Activated CD4-positive, alpha-beta T cell treated with anti-CD3 and anti-CD28 coated beads for 1 hour (primary cell): ENCODE data around the gene PCBP1.
A peak's percentile ranks its signal among the peaks of the same experiment; 100 is the strongest.
"Not testable (repeated sequence)": the region's sequence is repeated elsewhere in the genome, so short reads cannot be mapped to it uniquely, and the experiment has no call there.

Experiments
- DNase-seq: peaks from one replicate; pipeline ENCODE4 v3.0.0-alpha.2; 2020

Gene PCBP1

GRCh38 chr2:70086838-70087701 lies at the start of gene PCBP1:
PCBP1 (plus strand) TSS chr2:70087477; CDS start chr2:70087744, 267 bp downstream.
- DNase-seq = peak; percentile 98

GRCh38 chr2:70039366-70039765 lies 47.9 kb upstream of the PCBP1 start:
- DNase-seq = no peak

- DNase-seq = no peak
Measured at GRCh38 chr2:70041663-70042062, 45.6 kb upstream of the PCBP1 start.

GRCh38 chr2:70042246-70042645 lies 45.0 kb upstream of the PCBP1 start:
- no peak for DNase-seq

- no peak for DNase-seq
Measured at GRCh38 chr2:70043252-70043875, 43.9 kb upstream of the PCBP1 start.

GRCh38 chr2:70044290-70045040 lies 42.8 kb upstream of the PCBP1 start:
- DNase-seq = no peak

GRCh38 chr2:70045405-70045804 lies 41.9 kb upstream of the PCBP1 start:
- DNase-seq = no peak

GRCh38 chr2:70045932-70046331 lies 41.3 kb upstream of the PCBP1 start:
- DNase-seq = no peak

- DNase-seq = no peak
Measured at GRCh38 chr2:70046534-70046933, 40.7 kb upstream of the PCBP1 start.

GRCh38 chr2:70047451-70047850 lies 39.8 kb upstream of the PCBP1 start:
- DNase-seq = no peak

GRCh38 chr2:70049255-70049654 lies 38.0 kb upstream of the PCBP1 start:
- no peak for DNase-seq

GRCh38 chr2:70050631-70051425 lies 36.4 kb upstream of the PCBP1 start:
- DNase-seq = no peak

GRCh38 chr2:70055259-70055658 lies 32.0 kb upstream of the PCBP1 start:
- not testable (repeated sequence) for DNase-seq

- no peak for DNase-seq
Measured at GRCh38 chr2:70061317-70061716, 26.0 kb upstream of the PCBP1 start.

GRCh38 chr2:70062270-70062669 lies 25.0 kb upstream of the PCBP1 start:
- no peak for DNase-seq

GRCh38 chr2:70068119-70068518 lies 19.2 kb upstream of the PCBP1 start:
- DNase-seq = no peak

GRCh38 chr2:70069049-70069448 lies 18.2 kb upstream of the PCBP1 start:
- peak; percentile 69 for DNase-seq

- peak; percentile 35 for DNase-seq
Measured at GRCh38 chr2:70070542-70071268, 16.6 kb upstream of the PCBP1 start.

- no peak for DNase-seq
Measured at GRCh38 chr2:70073493-70073892, 13.8 kb upstream of the PCBP1 start.

GRCh38 chr2:70078384-70078783 lies 8.9 kb upstream of the PCBP1 start:
- DNase-seq = no peak

- DNase-seq = no peak
Measured at GRCh38 chr2:70080610-70081200, 6.6 kb upstream of the PCBP1 start.

- no peak for DNase-seq
Measured at GRCh38 chr2:70081221-70081620, 6.1 kb upstream of the PCBP1 start.
